Ectodermal cell (in vitro differentiated cells): ENCODE data around the gene PYCARD.
"Not testable (repeated sequence)": the region's sequence is repeated elsewhere in the genome, so short reads cannot be mapped to it uniquely, and the experiment has no call there.

Source experiments
- H3K27ac ChIP-seq: 2 replicates; pipeline ENCODE4 v1.7.0; 2013; ENCODE audit warnings: mild to moderate bottlenecking, low read depth, low read length; ENCODE audit not compliant: insufficient read depth, poor library complexity, severe bottlenecking
- H3K27me3 ChIP-seq: 2 replicates; pipeline ENCODE4 v1.7.0; 2013; ENCODE audit warnings: mild to moderate bottlenecking, low read length; ENCODE audit not compliant: insufficient read depth, control insufficient read depth, poor library complexity, severe bottlenecking
- H3K36me3 ChIP-seq: one replicate; pipeline ENCODE4 v1.7.0; 2013; ENCODE audit warnings: low read length; ENCODE audit not compliant: control insufficient read depth, insufficient read depth
- H3K4me1 ChIP-seq: one replicate; pipeline ENCODE4 v1.7.0; 2013; ENCODE audit warnings: low read length; ENCODE audit not compliant: control insufficient read depth, insufficient read depth
- H3K4me3 ChIP-seq: 2 replicates; pipeline ENCODE4 v1.7.0; 2013; ENCODE audit warnings: low read depth, low read length, control low read depth; ENCODE audit not compliant: insufficient read depth
- H3K9me3 ChIP-seq: 2 replicates; pipeline ENCODE4 v1.7.0; 2013; ENCODE audit warnings: mild to moderate bottlenecking, low read length, moderate library complexity; ENCODE audit not compliant: control insufficient read depth
- WGBS, 2 experiments: methylation state at CpG; one replicate each; pipeline ENCODE4 v1.1.7; 2013; ENCODE audit warnings: missing lambda C conversion rate in 2 of 2; 5-methylcytosine and 5-hydroxymethylcytosine counted together

Gene PYCARD

DNA sequence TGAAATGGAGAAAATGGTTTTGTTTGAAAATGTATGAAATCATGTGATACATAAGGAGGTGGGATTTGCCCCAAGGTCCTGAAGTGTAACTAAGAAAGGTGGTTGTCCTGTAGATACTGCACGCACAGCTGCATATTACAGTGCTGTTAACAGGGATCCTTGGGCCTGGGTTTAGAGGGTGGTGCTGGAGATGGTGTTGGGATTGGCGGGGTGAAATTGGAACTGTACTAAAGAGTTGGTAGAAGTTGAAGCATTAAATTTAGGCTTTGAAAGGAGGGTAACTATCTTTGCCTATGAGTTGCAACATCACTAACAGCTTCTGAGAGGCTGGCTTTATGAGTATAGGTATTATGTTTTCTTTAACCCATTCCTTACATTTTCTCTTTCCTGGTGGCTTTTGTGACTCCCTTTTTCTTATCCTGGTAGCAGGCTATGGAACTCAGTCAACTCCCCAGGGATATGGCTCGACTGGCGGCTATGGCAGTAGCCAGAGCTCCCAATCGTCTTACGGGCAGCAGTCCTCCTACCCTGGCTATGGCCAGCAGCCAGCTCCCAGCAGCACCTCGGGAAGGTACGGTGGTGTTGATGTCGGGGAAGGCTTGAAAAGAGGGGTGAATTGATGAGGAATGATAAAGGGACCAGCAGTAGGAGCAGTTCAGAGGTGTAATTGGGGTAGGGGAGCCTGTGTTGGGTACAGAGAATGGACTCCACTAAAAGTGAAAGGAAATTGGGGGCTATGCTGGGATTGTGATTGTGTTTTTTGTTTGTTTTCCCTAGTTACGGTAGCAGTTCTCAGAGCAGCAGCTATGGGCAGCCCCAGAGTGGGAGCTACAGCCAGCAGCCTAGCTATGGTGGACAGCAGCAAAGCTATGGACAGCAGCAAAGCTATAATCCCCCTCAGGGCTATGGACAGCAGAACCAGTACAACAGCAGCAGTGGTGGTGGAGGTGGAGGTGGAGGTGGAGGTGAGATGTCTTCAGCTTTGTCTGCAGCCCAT, 18.8 kb downstream of the PYCARD start:
- H3K27ac ChIP-seq = no peak overlapping the region
- H3K4me3 ChIP-seq = no peak overlapping the region
- H3K9me3 ChIP-seq = no peaks in the 10 kb centered on the region
- 95% methylated on average over 10 of the region's 10 CpGs for WGBS, 2 experiments
- H3K27me3 ChIP-seq = no peaks in the 10 kb centered on the region
- H3K4me1 ChIP-seq = peaks cover 7% of the 10 kb centered on the region
- H3K36me3 ChIP-seq = peaks cover 46% of the 10 kb centered on the region

DNA sequence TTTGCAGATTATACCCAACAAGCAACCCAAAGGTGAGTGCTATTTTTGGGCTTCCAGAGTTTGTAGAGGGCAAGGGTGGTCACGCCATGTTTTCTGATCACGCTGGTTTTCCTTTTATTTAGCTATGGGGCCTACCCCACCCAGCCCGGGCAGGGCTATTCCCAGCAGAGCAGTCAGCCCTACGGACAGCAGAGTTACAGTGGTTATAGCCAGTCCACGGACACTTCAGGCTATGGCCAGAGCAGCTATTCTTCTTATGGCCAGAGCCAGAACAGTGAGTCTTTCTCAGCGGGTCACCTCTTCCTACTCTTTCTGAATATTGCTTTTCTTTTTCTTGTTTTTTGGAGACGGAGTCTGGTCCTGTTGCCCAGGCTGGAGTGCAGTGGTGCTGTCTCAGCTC, 20.2 kb downstream of the PYCARD start:
- Histone ChIP-seq H3K4me3 (peak overlapping the region; percentile 98), H3K27ac (no peak overlapping the region), H3K27me3 (no peaks in the 10 kb centered on the region), H3K4me1 (peaks cover 7% of the 10 kb centered on the region), H3K36me3 (peaks cover 35% of the 10 kb centered on the region), H3K9me3 (no peaks in the 10 kb centered on the region)
- WGBS, 2 experiments = 48 to 51% methylated on average over 7 of the region's 7 CpGs

DNA sequence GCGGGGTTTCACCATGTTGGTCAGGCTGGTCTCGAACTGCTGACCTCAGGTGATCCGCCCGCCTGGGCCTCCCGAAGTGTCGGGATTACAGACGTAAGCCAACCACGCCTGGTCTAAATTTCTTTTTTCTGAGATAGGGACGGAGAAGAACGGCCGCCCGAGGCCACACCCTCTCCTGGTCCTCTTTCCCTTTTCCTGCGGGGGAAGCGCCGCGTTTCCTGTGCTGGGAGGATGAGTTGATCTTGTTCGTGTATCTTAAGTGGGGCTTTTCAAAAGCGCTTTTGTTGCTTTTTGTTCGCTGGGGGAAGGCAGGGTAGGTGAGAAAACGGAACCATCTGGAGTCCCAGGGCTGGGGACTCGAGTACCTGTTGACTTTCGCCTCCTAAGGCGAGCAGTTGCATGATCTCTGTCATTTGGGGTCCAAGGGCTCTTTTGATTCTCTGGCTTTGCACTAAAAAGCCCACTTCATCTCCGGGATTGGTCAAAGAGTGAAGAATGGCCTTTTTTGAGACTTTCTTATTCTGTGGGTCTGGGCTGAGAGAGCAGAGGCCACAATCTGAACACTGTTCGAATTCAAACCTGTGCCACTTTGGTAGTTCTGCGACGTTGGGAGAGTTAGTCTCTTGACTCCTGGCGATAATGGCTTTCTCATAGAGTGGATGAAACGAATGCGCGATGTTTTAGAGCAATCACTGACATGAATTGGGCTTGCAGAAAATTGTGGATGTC, 21.3 kb downstream of the PYCARD start:
- H3K4me1 ChIP-seq = peaks cover 13% of the 10 kb centered on the region
- H3K9me3 ChIP-seq = no peaks in the 10 kb centered on the region
- H3K27me3 ChIP-seq = no peaks in the 10 kb centered on the region
- peaks cover 24% of the 10 kb centered on the region for H3K36me3 ChIP-seq
- peak overlapping the region; percentile 98 for H3K4me3 ChIP-seq
- H3K27ac ChIP-seq = peak overlapping the region; percentile 96
- 2% methylated on average over 28 to 31 of the region's 31 CpGs for WGBS, 2 experiments

DNA sequence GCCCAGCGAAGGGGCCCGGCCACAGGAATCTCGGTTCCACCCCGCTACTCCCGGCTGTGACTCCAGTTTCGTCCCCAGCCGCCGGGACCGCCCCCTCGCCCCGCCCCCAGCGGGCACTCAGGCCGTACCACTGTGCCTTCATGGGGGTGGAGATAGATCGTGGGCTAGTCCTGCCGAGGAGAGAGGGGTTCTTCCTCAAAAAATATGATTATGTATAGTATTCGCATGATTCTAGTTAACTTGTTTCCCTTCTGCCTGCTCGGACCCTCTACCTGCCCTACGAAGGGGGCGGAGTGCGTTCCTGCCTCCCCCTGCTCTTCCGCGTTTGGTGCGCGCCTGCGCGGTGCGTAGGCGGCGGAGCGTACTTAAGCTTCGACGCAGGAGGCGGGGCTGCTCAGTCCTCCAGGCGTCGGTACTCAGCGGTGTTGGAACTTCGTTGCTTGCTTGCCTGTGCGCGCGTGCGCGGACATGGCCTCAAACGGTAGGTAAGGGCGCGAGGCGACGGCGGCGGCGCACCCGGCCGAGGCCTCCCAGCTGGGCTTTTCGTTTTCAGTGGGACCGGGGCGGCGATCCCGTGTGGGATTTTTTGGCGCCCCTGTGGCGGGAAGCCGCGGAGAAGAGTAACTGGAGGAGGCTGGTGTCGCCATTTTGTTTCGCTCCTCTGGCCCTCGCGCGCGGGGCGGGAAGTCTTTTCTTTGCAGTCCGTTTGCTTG, 22.7 kb downstream of the PYCARD start, which contains the start of gene FUS:
FUS (plus strand) TSS at position 393 of the 713 bp plus-strand sequence; CDS start at position 469, 76 bp downstream.
- Histone ChIP-seq H3K4me3 (peak within 1 kb of the TSS; percentile 98), H3K36me3 (peaks cover 11% of the 10 kb centered on the region), H3K4me1 (peaks cover 13% of the 10 kb centered on the region), H3K27ac (peak within 1 kb of the TSS; percentile 96), H3K27me3 (no peaks in the 10 kb centered on the region), H3K9me3 (no peaks in the 10 kb centered on the region)
- WGBS, 2 experiments = 0% methylated on average over 69 of the region's 69 CpGs

DNA sequence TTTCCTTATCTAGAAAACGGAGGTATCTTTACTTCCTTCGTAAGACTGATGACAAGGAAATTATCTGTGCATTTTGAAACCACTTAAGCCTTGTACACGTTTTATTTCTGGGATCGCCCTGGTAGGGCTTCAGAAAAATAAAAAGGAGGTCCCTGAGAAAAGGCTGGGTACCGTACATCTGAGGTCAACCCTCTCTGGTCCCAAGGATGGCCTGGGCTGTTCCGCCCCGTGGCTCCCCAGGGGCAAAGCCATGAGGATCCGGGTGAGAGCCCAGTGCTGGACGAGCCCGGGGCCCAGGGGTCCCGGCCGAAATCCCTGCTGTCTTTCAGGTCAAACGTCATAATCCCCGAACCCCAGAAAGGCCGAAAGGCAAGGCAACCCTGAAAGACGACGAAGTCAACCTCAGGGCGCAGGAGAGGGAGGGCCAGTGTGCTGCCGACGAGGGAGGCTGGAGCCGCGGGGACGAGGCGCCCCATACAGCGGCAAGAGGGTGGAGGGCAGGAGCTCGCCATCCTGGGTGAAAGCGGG, 23.3 kb downstream of the PYCARD start:
- 7 to 9% methylated on average over 27 of the region's 27 CpGs for WGBS, 2 experiments
- Histone ChIP-seq H3K4me3 (peak overlapping the region; percentile 98), H3K9me3 (no peaks in the 10 kb centered on the region), H3K4me1 (peaks cover 13% of the 10 kb centered on the region), H3K27me3 (no peaks in the 10 kb centered on the region), H3K36me3 (peaks cover 7% of the 10 kb centered on the region), H3K27ac (peak overlapping the region; percentile 96)

DNA sequence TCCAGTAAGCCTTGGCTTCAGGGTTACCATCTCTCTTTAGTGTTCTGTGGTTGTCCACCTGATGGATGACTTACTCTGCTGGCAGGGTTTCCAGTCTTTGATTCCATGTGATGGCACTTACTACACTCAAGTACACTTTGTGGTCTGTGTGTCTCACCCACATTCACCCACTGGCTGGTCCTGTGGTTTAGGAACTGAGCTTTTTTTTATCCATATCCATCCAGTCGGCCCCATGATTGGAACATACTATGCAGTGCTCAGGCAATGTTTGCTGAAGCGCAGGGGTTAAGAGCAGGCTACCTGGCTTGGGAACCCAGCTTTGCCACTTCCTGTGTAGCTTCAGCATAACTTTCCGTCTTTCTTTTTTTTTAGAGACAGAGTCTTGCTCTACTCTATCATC, 25.4 kb downstream of the PYCARD start:
- Histone ChIP-seq H3K27me3 (no peaks in the 10 kb centered on the region), H3K9me3 (no peaks in the 10 kb centered on the region), H3K4me3 (no peak overlapping the region), H3K36me3 (no peaks in the 10 kb centered on the region), H3K27ac (peak overlapping the region; percentile 55), H3K4me1 (peaks cover 7% of the 10 kb centered on the region)
- WGBS, 2 experiments = 91 to 97% methylated on average over 3 of the region's 3 CpGs

DNA sequence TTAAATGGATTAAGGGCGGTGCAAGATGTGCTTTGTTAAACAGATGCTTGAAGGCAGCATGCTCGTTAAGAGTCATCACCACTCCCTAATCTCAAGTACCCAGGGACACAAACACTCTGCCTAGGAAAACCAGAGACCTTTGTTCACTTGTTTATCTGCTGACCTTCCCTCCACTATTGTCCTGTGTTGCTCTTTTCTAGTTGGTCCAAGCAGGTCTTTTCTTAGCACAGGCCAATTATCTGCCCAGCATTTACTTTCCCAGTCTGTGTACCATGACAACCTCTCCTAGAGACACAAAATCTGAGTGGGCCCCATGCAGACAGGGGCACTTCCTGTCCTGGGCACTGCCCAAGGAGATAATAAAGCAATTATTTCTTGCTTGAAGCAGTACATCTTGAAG, 32.5 kb downstream of the PYCARD start:
- not testable (repeated sequence) for H3K4me3 ChIP-seq, H3K9me3 ChIP-seq, H3K4me1 ChIP-seq, H3K36me3 ChIP-seq, H3K27me3 ChIP-seq
- WGBS, 2 experiments = no CpG with 5 or more reads among the region's 2 CpGs
- peak overlapping the region; percentile 52 for H3K27ac ChIP-seq

DNA sequence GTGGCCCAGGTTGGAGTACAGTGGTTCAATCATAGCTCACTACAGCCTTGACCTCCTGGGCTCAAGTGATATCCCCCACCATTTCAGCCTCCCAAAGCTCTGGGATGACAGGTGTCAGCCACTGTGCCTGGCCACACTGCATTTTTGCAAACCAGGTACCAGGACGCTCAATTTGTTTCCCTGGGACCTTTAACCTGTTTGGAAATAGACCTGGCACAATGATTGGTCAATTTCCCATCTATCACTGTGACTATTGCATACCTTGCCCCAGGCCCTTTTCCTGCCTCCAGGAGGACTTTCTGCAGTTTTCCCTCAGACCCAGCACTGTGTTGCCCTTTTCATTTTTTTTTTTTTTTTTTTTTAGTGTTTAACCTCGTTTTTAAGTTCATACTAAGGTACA, 33.7 kb downstream of the PYCARD start:
- Histone ChIP-seq H3K4me3 (no peak overlapping the region), H3K9me3 (no peaks in the 10 kb centered on the region), H3K27ac (no peak overlapping the region), H3K27me3 (no peaks in the 10 kb centered on the region), H3K36me3 (no peaks in the 10 kb centered on the region), H3K4me1 (peaks cover 9% of the 10 kb centered on the region)
- 85 to 86% methylated on average over 1 to 2 of the region's 2 CpGs for WGBS, 2 experiments

DNA sequence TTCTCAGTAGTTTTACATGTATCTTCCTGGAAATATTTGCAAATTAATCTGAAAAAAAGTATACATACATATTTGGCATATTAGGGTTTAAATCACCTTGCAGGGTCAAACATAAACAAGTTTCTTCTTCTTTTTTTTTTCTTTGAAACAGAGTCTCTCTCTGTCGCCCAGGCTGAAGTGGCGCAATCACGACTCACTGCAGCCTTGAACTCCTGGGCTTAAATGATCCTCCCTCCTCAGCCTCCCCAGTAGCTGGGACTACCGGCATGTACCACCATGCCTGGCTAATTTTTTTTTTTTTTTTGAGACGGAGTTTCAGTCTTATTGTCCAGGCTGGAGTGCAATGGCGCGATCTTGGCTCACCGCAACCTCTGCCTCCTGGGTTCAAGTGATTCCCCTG, 35.2 kb downstream of the PYCARD start:
- no peak overlapping the region for H3K4me3 ChIP-seq
- no peaks in the 10 kb centered on the region for H3K9me3 ChIP-seq
- no peaks in the 10 kb centered on the region for H3K36me3 ChIP-seq
- no peaks in the 10 kb centered on the region for H3K27me3 ChIP-seq
- H3K4me1 ChIP-seq = peaks cover 9% of the 10 kb centered on the region
- H3K27ac ChIP-seq = no peak overlapping the region
- WGBS, 2 experiments = 91% methylated on average over 8 of the region's 8 CpGs
